HL-60/S4 (cell line): ENCODE results near the gene PIK3C2B.
"Not testable (repeated sequence)": the region's sequence is repeated elsewhere in the genome, so short reads cannot be mapped to it uniquely, and the experiment has no call there.

Experiments
- in situ Hi-C: fragments of 300-500 bp; cut with MboI; formaldehyde crosslinking; loops from 2 replicates; pipeline ENCODE4 v1.14.3; 2022; ENCODE audit warnings: low sequenced_read_pairs

The PIK3C2B gene

DNA sequence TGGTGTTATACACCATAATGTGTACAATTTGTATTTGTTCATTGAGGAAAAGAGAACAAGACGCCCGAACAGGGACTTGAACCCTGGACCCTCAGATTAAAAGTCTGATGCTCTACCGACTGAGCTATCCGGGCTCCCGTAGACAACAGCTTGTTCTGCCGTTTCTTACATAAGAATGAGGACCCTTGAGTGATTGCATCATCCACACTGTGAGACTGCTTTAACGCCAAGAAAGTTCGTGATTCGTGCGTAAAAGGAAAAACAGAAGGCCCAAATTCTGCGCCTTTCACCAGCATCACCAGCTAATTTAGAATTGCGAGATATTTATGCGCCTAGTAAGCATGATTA is 12.3 kb upstream of the PIK3C2B start:
- in situ Hi-C loops: no loop called here

DNA sequence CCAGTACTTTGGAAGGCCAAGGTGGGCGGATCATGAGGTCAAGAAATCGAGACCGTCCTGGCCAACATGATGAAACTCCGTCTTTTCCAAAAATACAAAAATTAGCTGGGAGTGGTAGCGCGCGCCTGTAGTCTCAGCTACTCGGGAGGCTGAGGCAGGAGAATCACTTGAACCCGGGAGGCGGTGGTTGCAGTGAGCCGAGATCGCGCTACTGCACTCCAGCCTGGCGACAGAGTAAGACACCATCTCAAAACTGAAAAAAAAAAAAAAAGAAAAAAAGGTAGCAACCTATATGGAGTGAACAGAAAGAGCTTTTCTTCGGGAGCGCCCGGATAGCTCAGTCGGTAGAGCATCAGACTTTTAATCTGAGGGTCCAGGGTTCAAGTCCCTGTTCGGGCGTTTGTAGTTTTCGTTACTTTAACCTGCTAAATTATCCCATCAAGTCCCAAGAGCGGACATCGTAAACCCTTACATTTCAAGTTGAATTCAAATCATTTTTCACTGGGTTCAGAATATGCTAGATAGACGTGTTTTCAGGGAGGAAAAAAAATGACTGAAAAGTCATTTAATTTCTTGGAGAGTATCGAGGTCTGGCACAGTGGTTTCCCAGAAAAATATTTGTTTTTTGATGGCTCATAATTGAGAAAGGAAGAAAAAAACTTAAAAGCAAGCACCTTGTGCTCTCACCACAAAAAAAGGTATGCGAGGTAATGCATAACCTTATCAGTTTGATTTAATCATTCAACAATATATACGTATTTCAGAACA is 11.8 kb upstream of the PIK3C2B start:
- in situ Hi-C loops: no loop called here

DNA sequence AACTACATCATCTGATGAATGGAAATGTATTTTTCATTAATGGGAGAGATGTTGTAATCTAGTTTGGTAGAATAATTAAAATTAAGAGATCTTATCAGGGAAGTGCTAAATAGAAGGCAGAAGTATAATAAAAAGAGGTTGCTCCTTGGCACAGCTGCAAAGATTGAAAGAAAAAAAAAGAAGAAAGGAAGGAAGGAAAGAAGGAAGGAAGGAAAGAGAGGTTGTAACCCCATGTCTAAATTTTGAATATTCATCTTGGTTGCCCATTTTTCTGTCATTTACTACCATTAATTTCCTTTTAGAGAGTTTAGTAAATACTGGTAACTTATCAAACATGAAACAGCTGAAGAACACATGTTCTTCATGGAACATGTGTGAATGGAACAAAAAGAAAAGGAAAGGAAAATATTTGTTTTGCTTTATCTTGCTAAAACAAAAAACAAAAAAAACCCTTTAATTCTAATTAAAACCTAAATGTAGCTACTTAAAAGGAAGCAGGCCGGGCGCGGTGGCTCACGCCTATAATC is 11.1 kb upstream of the PIK3C2B start:
- in situ Hi-C loops: no loop called here

DNA sequence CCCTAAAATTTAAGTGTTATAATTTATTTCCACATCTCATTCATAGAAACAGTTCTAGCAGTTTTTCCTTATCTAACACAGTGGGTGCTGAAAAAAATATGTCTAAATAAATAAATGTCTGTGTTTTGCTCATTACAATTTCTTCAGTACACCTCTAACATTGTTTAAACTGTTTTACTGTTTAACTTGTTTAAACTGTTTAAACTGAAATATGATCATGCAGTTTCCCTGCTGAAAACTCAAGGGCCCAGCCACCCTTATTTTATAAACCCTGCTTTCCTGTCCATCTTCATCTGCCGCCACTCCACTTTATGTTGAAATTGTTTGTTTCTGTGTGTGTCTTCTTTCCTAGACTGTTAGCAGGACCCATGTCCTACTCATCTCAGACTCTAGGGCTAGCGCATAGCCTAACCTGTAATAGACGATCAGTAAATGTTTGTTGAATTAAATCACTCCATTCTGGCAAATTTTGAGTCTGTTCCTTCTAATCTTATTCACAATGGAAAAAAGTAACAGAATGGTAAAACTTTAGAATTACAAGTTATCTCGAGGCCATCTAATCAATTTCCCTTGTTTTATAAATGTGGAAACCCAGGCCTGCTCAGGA is 9.4 kb upstream of the PIK3C2B start:
- in situ Hi-C loops: loop anchor here (5.0 kb wide), 1 partner anchor 57 kb away; no protein-coding TSS in a partner anchor

DNA sequence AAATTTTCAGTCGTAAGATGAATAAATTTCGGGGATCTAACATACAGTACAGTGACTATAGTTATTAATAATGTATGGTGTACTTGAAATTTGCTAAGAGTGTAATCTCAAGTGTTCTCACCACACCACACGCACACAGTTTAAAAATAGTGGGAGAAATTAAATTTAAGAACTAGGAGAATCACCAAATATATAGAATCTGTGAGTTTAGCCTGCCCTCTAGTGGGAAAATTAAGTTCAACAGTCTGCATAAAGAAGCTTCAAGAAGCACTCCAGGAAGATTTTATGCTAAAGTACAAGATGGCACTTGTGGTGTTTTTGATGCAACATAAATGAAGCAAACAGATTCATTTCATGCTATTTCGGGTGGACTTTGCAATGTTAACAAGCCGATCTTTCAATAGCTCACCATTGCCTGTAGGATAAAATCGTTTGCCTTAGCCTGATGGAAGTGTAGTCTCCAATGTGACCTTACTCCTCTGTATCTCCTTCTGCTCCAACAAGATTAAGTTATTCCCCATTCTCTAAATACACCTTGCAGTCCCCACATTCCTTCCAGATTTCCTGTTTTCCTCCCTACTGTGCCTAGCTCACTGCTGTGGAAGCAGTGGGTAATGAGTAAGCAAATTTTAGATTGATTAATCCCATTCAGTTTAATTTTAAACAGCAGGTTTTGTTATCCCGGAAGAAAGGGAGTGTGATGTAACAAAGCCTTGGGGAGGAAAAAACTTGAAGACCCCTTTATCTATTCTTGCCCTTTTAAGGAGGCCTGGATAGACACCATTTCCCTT is 8.7 kb upstream of the PIK3C2B start:
- in situ Hi-C loops: loop anchor here (5.0 kb wide), 1 partner anchor 56 kb away; no protein-coding TSS in a partner anchor

DNA sequence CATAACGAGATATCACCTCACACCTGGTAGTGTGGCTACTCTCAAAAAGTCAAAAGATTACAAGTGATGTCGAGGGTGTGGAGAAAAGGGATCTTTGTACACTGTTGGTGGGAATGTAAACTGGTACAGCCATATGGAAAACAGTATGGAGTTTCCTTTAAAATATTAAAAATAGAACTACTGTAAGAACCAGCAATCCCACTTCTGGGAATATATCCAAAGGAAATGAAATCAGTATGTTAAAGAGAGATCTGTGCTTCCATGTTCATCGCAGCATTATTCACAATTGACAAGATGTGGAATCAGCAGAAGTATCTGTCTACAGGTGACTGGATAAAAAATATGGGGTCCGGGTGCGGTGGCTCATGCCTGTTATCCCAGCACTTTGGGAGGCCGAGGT is 7.6 kb upstream of the PIK3C2B start:
- in situ Hi-C loops: loop anchor here (5.0 kb wide), 1 partner anchor 55 kb away; no protein-coding TSS in a partner anchor

DNA sequence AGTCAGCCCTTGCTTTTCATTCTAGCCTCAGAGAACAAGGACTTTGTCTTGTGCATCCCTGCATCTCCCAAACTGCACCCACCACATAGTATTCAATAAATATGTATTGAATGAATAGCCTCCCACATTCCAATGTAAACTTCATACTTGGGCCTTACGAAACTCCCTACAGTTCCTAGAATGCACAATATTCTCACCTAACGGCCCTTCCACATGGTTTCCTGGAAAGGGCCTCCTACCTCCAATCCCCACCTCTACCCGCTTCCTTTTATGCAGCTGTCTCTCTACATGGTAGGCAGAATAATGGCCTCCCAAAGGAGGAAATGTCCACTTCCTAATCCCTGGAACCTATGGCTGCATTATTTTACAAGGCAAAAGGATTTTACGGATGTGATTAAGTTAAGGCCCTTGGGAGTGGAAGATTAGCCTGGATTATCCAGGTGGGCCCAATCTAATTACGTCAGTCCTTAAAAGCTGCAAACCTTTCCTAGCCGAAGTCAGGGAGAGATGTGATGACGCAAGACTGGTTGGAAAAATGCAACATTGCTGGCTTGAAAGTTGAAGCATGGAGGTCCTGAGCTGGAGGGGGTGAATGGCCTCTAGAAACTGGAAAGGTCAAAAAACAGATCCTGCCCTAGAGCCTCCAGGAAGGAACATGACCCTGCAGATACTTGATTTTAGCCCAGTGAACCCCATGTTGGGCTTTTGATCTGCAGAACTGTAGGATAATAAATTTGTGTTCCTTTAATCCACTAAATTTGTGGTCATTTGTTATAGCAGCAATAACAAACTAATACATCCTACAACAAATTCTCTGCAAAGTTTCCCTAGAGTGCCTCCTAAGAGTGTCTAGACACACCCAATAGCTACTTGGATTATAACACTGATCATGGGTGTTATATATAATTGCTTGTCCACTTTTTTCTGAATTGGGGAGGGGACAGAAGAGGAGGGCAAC is 5.2 kb upstream of the PIK3C2B start:
- in situ Hi-C loops: loop anchor here (5.0 kb wide), 1 partner anchor 52 kb away; no protein-coding TSS in a partner anchor

DNA sequence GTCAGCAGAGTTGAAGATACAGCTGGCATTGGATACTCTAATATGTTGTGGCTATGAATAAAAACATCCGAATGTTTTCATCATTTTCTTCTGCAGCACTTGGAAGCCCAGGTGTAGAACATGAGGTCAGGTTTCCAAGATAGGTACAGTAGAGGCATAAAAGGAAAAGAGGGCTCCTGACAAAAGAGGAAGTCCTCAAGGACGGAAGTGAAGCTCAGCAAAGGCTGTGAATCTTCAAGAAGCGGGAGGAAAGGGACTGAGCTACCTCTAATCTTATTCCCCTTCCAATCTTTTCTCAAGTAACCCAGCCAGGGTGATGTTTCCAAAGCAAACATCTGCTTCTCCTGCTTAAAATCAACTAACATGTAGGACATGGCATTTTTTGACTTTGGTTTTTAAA is 4.4 kb upstream of the PIK3C2B start:
- in situ Hi-C loops: no loop called here

DNA sequence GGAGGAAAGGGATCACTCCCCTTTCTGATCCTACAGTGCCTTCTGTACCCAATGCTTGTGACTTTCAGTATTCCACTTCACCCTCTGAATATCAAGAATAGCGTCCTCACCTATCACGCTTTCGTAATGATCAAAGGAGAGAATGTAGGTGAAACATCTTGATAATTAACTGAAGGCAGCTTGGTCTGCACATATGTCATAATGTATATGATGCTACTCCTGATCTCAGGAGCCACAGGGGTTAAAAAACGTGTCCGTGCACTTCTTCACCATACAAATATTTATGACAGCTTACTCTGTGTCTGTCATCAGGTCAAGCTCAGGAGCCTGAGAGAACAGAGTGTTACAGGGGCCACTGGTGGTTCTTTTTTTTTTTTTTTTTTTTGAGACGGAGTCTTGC is 1.2 kb upstream of the PIK3C2B start:
- in situ Hi-C loops: no loop called here

DNA sequence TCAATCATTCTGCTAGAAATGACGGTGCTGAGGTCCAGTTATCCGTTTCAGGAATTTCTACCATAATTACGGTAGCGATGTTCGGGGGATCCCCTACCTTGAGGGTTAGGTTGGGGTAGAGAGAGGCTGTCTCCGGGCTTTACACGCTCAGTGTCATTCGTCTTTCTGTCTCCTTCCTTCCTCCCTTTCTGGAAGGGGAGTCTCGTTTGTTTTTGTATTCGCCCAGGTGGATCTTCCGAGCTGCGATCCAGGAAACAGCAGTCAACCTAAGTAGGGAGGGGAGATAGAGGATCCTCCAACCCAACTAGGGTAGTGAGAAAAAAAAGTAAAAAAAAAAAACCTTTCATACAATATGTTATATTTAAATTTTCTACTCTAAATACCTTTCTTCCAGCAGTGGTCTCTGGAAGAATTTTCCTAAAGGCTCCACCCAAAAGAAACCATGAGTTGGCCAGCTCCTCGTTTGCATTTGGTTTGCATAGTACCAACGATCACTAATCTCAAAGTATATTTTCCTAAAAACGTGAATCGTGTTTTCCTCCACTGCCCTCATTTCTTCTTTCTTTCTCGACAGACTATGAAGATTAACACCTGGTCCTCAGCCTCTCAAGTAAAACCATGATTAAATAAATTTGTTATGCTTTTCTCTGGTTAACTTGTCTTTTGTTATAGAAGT is 611 bp upstream of the PIK3C2B start:
- in situ Hi-C loops: no loop called here

DNA sequence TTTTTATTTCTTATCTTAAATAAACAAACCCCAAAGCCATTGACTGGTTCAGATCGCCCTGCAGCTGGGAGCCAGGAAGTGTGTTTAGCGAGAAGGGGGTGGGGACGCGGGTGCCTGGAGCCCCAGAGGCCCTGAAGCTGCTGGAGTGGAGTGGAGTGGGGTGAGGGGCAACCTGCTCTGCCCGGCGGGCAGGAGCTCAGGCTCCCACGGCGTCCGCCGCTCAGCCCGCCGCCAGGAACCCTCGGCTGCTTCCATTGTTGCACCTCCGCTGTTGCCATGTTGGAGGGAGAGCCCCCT is 673 bp downstream of the PIK3C2B start:
- in situ Hi-C loops: no loop called here

DNA sequence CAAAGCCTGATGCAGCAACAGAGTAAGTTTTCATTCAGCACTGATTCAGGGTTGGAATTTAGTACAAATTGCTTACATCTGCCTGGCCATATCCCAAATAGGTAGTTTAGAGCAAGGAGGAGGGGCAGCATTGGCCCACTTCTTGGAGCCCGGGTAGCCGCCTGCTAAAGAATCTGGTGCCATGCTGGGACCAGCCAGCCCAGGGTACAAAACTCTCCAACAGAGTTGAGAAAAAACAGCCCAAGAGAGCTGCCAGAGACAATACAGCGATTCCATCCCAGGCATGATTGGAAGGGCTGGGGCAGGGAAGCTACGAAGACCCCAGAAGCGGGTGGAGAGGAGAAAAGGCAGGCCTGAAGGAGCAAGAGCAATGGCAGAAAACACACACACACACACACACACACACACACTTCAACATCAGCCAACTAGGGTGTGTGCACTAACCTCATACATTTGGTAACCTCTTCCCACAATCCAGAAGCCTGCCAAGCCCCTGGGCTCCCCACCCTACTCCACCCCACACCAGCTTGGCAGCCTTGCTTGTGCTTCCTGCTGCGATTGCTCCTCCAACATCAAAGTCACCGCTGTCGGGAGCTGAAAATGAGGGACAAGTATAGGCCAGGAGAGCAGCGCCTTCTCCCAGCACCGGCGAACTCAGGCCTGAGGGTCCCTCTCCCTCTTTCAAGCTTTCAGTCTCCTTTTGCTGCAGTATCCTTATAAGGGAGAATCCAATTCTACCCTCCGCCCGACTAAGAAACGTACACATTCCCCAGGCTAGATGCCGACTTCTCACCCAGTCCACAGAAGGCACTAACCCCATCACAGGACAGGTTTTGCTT is 1.2 kb downstream of the PIK3C2B start:
- in situ Hi-C loops: no loop called here

DNA sequence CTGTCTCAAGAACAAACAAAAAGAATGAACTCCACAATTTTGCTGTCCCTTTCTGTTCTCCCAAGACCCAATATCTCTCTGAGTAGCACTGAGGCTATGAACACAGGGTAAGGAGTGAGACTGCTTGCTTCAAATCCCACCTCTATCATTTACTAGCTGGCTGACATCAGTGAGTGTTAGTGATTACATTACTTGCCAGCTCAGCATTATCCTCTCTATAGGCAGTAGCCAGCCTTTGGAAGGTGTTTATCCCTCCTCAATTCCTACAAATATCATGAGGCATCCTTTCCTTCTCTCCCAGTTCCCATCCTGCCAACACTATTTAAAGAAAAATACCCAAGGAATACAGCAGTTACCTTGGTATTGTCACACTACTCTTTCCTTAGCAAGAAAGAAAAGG is 3.0 kb downstream of the PIK3C2B start:
- in situ Hi-C loops: no loop called here

DNA sequence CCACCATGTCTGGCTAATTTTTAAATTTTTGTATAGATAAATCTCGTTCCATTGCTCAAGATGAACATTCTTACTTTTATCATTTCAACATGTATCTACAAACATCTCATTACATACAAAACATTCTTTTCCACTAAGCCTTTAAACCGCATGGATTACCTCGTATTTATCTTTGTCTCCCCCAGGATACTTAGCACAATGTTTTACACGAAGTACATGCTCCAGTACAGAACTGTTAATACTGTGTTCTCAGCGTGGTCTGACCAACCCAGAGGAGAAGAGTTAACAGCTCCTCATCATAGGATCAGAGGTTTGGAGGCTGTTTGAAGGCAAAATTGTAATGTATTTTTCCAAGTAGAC is 7.4 kb downstream of the PIK3C2B start:
- in situ Hi-C loops: no loop called here

DNA sequence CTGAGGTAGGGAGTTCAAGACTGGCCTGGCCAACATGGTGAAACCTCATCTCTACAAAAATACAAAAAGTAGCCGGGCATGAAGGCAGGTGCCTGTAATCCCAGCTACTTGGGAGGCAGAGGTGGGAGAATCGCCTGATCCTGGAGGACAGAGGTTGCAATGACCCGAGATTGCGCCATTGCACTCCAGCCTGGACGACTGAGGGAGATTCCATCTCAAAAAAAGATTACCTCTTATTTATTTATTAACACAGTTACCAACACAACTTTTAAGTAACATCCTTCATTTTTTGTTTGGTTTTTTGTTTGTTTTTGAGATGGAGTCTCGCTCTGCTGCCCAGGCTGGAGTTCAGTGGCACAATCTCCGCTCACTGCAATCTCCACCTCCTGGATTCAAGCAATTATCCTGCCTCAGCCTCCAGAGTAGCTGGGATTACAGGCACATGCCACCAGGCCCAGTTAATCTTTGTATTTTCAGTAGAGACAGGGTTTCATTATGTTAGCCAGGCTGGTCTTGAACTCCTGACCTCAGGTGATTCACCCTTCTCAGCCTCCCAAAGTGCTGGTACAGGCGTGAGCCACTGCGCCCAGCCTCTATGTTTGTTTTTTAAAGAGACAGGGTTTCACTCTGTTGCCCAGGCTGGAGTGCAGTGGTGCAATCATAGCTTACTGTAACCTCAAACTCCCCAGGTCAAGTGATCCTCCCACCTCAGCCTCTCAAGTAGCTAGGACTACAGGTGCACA is 7.9 kb downstream of the PIK3C2B start:
- in situ Hi-C loops: not testable (repeated sequence)

DNA sequence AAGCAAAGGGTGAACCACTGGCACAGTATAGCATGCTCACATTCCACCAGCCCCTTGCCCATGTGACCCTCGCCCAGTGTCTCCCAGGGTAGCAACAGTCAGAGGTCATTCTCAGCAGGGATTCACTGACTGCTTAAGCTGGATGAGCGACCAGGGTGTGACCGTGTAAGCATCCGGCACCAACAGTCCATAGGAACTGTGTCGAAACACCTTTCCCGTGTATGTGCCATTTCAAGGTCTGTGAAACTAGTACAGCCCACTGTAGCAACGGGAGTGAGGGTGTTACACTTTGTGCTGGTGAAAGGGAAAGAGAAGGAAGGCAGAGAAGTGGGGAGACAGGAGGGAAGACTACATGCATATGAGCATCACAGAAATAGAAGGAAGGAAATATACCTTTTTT is 10.8 kb downstream of the PIK3C2B start:
- in situ Hi-C loops: no loop called here

DNA sequence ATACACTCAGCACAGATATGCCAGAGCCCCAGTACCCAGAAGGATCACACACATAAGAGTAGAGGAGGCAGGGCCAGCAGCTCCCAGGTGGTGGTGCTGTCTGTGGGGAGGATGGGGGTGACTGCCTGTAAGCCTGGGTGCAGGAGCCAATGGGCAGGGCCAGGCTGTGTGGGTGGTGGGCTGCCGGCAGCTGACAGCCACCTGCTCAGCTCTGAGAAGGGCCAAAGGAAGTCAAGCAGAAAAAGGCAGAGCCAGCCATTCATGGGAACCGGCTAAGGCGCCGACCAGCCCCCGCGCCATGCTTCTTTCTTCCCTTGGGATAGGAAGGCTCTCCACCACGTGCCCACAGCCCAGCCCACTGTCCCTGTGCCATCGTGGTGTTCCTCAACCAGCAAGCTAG is 14.1 kb downstream of the PIK3C2B start:
- in situ Hi-C loops: no loop called here

DNA sequence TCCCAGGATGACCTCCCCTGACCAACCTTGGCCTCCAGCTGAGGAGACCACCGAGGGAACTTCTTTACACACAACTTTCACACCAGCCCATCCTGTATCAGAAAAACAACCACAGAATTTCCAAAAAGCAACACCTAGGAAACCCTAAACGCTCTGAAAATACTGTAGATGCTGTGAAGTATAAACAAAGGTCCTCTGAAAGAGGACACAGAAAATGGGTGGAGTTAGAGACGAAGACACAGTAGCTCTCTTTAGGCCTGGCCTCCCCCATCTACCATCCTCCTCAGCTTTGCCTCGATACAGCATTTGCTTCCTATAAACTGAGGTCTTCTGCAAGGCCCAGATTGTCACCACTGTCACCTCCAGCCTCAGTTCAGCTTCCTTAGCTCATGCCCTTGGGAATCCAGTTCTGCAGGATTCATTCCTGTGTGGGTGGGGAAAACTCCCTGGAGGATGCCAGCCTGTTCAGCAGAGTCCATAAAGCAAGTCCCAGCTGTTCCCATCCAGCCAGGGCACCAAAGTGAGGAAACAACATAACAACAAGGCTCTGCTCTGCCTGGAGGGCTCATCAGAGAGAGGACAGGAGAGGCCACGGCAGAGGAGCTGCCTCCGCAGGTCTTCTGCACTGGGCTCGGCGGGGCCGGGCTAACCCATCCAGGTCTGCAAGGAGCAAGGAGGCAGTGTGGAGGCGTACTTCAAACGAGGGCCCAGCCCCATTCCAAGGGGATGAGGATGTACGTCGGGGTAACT is 15.0 kb downstream of the PIK3C2B start:
- in situ Hi-C loops: no loop called here
